Right hindlimb (tissue), 1 donor: Measurements from ENCODE around the gene CEMIP.
A peak's percentile ranks its signal among the peaks of the same experiment; 100 is the strongest.

Experiments used
- DNase-seq: peaks from one replicate; pipeline ENCODE4 v3.0.0-alpha.2; 2018

Gene CEMIP

DNA sequence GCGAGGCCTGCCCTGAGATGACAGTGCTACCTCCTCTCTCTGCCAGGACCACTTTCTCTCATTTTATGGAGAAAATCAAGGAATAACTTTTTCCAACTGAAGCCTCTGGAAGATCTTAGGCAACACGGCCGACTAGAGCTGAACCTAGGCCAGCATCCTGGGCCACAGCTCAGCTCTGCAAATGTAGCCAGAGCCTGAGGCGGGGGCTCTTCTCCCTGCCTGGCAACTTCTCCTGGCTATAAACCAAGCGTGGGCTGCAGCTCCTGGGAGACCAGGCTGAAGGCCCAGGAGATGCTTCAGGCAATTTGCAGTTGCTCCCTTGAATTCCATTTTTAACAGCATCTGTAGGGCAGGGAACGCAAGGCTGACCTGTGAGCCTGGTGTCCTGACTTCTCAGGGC, 74.9 kb downstream of the CEMIP start:
- DNase-seq = no peak

DNA sequence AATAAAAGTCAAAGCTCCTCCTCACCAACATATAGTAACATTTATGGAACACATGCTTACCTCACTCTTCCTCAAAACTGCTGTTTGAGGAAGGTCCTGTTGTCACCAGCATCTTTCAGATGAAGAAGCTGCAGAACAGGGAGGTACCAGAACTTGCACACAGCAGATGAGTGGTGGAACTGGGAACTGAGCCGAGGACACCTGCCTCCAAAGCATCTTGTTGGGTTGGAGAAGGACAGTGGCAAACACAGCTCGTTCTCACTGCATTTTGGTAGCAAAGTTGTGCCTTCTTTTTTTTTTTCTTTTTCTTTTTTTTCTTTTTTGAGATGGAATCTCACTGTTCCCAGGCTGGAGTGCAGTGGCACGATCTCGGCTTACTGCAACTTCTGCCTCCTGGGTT, 76.0 kb downstream of the CEMIP start:
- no peak for DNase-seq

DNA sequence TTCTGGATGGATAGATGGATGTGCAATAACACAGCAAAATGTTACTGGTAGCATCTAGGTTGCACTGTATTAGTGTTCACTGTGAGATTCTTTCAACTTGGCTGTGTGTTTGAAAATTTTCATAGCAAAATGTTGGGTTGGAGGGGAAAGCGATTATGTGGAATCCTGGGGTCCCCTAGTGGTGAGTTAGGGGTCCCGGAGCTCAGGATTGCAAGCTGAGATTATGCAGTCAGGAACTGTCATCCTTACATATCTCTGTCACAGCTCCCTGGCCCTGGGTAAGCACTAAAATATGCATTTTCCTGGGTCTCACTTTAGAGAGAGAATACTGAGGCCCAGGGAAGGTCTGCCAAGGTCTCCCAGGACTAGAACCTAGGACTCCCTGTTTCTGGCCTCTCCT, 77.2 kb downstream of the CEMIP start:
- DNase-seq = no peak

DNA sequence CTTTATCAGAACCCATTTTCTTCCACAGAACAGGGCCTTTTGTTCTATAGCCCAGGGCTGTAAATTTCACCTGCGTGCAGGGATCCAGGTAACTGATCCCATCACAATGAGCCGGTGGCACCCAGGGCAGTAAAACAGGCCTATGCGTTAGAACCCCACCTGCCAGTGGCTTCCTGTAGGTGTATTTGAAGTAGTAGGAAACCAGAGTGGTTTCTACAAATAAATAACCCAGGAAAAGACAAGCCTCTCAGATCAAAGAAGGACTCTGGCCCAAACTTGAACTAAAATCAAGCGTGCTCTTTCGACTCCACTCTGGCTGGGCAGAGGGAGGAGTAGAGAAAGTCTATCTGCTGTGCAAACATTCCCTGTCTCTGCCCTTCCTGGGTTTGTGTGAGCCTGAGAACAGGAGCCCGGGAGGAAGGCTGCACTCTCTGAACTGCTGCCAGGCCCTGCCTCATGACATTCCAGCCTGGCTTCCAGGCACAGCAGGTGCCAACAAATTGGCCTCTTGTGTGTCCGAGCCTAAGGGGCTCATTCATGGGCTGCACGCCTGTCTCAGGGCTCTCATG, 77.7 kb downstream of the CEMIP start:
- DNase-seq = peak; percentile 56

DNA sequence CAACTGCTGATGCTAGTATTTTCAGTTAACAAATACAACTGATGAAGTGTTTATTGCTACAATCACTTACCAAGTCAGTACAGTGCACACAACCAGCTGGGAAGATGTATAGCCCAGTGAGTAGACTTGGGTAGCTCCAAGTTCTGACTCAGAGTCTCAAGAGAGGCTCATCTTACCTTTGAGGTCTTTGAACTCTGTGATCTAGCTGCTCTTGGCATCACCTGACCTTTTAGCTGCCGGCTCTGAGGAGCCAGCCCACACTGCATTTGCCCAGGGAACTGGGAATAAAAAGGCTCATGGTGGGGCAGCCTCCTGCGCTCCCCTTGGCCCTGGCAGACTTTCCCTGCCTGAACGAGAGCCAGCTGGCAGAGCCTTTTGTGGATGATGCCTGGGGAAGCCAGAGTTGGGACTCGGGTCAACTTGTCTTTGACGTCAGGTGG, 82.6 kb downstream of the CEMIP start:
- DNase-seq = peak; percentile 86

DNA sequence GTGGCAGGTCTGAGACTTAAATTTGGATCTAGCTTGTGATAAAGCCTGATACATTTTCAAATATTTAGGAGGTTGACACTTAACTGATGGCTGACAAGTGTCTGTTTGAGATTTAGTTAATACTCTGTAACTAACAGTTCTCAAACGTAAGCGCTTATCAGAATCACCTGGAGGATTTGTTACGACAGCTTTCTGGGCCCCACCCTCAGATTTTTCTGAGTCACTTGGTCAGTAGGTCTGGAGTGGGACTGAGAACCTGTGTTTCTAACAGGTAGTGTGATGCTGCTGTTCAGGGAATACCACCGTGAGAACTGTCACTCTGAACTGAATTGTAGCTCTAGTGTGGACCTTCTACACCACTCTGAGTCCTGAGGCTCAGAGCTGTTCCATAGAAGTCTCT, 85.5 kb downstream of the CEMIP start:
- DNase-seq = no peak

DNA sequence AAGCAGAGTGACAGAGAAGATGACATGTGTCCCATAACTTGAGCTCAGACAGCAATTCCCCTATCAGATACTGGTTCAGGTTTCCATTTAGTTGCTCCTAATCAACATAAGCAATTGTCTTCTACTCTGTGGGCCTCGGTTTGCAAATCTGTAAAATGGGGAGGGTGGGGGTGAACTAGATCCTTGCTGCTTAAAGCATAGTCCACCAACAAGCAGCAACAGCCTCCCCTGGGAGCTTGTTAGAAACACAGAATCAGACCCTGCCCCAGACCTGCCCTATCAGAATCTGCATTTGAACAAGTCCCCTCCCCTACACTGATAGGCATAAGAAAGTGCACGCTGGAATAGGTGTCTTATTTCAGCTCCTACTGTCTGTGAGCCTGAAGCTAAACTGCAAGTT, 87.8 kb downstream of the CEMIP start:
- DNase-seq = no peak

DNA sequence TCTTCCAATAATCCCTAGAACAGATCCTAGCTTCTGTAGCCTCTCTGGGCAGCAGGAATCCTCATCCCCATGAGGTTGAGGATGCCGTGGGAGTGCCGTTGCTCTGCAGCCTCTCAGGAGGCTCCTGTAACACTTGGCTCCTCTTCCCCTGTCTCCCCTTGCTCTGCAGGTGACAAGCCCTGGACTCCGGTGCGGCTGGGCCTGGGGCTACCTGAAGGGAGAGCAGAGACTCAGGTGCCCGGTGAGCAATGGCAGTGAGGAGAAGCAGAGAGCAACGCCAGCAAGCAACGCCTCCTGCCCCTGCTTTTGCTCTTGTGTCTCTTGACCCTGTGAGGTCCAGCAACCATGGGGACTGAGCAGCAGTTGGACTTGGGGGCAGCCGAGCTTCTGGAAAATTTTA, 91.2 kb downstream of the CEMIP start:
- DNase-seq = no peak

DNA sequence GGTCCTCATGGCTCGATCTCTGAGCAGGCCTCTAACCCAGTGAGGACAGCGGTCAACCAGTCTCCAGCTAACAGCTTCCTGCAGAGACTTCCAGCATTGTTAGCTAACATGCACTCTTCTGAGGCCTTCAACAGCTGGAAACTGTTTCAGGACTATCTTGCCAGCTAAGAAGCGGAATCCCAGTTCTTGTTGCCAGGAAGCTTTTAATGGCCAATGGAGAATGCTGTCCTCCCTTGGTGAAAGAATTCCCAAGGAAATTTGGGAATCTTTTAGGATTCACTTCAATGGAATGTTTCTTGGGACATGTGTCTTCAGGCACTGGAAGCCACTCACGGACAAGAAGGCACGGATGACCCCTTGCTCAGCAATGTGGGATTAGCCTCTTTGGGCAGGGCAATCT, 91.7 kb downstream of the CEMIP start:
- DNase-seq = peak; percentile 59

DNA sequence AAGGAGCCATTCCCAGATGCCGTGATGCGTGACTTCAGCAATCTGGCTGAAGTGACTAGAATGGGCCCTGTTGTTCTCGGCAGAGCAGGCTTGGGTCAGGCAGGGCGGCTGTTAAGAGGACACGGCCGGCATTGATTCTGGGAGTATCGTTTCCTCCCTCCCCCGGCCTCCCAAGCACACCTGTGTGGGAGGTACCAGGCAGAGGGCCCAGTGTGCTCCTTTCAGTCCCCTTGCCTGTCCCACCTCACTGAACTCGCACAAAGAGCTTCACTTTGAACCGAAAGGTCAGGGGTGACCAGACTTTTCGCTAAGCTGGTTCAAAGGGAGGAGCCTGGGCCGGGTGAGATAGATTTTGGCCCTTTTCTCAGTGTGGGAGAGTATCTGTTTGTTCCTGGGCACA, 92.7 kb downstream of the CEMIP start:
- DNase-seq = no peak

DNA sequence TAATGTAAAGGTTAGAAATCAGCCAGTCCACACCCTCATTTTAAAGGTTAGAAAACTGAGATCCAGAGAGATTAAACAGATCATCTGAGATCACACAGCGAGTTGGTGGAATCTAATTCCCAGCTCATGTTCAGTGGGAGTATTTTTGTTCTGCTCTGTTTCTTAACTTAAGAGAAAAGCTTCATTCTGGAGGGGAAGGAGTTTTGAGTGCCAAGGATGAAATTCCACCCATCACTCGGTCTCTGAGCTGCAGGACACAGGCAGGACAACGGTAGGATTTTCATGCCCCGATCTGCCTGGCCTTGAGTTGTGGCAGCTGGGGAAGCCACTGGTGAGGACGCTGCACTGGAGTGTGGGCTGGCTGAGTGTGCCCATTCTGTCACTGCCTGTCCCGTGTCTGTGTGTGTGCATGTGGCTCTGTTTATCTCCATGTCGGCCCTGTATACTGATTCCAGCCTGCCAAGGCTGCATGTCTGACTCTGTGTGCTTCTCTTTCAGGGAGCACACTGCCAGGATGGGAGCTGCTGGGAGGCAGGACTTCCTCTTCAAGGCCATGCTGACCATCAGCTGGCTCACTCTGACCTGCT, 94.3 kb downstream of the CEMIP start:
- DNase-seq = no peak

DNA sequence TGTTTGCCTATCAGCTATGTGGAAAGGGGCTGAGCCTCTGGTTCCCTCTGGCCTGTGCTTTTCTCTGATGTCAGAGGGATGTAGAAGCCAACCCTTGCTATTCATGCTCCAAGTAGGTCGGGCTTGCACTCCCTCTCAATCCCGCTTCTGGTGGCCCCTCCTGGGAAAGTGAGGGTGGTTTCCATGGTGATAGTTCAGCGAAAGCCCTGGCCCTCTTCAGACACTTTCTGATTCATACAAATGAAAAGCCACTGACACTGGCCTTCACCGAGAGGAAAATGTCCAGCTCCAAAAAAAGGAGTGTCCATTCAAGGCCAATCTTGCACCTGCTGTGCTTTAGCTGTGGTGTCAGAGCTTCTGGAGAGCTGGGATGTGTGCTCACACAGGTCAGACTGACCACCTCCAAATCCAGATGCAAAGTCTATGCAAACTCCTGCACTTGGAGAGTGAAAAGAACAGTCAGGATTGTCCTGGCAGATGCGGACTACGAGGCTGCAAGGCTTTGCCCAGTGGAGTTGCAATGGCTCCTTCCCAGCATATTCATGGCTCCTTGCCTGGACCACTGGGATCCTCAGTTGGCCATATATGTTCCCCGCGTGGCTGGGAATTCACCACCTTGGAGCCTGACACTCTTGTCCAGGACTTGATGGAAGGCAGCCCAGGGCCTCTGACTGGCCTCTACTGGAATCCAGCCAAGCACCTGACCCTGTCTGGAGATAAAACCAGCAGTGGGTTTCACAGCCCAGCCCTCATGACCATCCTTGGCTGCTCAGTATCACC, 96.6 kb downstream of the CEMIP start:
- peak; percentile 84 for DNase-seq

DNA sequence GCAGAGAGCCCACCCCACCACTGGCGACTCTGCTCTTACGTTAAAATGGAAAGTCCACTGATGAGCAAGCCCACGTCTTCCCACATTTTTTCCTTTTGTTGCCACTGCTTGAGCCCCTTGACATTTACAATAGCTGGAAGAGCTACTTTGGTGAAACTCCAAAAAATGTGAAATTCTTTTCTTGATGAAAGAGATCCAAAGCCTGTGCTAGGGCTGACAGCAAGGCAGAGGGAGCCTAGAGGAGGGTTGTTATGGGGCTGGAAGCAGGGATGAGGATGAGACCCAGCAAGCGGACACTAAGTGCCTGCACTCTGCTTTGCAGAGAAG, 97.1 kb downstream of the CEMIP start:
- no peak for DNase-seq

DNA sequence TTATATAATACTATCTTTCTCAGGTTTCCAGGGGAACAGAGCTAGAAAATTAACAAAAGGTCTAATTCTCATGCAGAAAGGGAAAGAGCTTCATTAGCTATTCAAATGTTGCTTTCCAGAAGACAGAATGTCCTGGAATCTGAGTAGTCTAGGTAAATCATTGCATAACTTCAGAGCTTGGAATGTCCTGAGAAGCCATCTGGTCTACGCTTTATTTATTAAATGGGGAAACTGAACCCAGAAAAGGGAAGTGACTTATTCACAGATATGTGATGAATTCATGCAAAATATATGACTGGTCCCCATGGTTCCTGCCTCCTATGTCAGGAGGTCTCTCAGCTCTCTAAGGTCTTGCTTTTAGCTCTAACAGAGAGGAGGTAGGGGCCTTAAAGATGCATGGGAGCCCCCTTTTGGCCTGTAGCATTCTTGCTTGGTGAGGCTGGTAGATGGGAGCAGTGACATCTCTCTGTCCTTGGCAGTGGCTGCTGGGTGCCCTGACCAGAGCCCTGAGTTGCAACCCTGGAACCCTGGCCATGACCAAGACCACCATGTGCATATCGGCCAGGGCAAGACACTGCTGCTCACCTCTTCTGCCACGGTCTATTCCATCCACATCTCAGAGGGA, 99.2 kb downstream of the CEMIP start:
- no peak for DNase-seq

DNA sequence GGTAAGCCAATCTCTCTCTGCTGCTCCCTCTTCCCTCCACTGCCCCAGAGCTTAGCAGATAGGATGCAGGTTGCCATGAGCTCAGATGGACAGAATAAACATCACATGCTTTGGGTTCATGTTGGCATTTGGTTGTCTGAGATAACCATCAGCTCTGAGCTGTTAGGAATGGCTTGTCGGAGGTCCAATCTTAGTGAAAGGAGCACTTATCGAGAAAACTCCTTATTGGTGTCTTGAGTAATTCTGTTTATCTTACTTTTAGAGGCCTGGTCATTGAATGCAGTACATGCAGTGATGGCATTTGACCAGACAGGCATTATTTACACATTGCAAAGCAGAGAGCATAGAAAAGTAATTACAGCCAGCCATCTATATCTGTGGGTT, 99.7 kb downstream of the CEMIP start:
- no peak for DNase-seq

DNA sequence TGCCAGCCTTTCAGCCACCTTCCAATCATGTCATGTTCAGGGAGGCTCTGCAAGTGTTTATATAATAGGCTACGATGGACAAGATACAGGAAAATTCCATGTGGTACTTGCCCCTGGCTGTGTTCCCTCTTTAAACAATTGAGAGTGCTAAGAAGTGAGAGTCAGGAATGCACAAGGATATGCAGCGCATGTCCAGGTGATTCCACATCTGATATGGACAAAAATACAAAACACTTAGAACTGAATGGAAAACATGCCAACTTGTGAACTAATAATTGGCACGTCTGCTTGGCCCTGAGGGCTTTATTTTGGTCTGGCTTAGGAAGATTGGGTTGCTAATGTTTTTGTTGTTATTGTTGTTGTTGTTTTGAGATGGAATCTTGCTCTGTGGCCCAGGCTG, 100.9 kb downstream of the CEMIP start:
- DNase-seq = no peak

DNA sequence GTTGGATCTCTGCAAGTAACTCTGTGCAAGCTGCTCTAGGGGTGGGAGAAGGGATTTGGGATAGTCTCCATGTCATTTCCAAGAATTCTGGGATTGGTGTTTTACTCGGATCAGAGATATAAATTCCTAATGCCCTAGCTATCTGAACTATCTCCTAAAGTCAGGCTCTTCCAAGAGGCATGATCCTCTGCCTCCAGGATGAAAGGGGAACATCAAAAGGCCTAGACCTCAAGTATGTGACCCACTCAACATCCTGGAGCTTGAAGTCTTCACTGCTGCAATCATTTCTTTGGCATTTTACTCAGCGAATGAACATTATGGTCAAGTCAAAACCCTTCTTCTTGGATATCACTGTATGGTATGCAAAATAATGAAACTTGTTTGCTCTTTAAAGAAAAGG, 104.5 kb downstream of the CEMIP start:
- no peak for DNase-seq

DNA sequence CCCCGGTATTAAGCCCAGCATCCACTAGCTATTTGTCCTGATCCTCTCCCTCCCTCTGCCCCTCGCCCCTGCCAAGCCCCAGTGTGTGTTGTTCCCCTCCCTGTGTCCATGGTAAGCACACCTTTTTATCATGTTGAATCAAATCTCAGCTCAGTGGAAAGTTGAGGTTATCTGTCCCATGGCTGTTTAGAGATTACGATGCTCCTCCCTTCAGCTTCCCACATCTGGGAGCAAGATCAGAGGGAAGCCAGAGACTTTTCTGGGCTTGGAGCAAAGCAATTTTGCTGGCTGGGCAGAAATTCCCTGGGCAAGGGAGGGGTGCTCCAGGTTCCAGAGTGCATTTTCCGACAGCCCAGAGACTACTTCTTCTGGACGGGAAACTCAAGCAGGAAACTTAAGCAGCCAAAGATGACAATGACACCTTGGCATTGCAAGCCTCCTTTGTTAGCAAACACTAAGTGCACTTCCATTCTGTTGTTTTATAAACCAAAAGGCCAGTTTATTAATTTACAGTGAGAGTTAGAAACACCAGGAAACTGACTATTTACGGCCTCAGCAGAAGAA, 105.9 kb downstream of the CEMIP start:
- peak; percentile 29 for DNase-seq

DNA sequence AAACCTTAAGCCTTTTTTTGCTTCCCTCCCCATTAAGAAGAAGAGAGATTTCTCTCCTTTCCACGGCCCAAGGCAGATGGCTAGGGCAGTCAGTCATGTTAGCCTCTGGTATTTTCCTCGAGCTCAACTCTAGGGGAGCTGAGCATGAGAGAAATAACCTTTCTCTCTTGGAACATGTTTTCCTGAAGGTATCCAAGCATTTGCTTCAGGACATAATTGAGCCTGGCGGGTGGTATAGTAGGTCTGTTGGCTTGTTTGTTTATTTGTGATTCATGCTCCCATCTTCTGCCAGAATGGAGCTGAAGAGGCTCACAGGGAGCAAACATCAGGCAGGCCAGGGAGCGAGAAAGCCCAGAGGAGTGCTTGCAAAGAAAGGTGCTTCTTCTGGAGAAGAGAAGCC, 108.0 kb downstream of the CEMIP start:
- no peak for DNase-seq

DNA sequence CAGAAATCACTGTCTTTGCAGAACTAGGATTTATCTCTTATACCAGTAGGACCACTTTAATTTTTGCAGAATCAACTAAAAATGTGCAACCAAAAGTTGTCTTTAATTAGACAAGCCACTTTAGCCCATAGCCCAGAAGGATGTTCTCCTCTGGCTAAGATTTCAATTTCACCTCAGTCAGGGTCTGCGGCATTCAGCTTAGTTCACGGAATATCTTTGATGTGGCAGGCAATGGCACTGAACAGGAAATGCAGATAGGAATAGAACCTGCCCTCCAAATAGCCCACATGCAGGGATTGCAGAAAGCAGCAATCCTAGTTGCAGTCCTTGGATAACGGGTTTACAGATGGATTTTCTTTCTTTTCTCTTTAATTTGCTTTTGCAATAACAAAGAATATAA, 109.7 kb downstream of the CEMIP start:
- no peak for DNase-seq

DNA sequence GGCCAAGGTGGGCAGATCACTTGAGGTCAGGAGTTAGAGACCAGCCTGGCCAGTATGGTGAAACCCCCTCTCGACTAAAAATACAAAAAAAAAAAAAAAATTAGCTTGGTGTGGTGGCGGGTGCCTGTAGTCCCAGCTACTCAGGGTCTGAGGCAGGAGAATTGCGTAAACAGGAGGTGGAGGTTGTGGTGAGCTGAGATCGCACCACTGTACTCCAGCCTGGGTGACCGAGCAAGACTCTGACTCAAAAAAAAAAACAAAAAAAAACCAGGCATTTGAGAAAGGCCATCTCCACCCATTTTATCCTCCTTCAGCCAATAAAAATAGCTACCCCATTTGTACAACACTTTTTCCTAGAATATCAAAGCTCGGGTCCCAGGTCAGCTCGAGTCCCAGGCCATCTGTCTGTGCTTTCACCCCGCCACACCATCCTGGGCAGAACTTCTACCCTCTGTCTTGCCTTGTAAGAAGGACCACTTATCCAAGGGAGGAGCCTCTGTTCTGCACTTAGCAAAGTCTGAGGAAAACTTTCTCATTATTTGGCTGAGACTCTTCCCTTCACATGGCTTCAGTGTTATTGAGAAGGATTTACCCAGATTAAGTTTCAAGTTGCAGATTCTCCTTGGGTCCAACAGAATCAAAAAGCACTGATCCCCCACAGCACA, 111.3 kb downstream of the CEMIP start:
- DNase-seq = no peak

DNA sequence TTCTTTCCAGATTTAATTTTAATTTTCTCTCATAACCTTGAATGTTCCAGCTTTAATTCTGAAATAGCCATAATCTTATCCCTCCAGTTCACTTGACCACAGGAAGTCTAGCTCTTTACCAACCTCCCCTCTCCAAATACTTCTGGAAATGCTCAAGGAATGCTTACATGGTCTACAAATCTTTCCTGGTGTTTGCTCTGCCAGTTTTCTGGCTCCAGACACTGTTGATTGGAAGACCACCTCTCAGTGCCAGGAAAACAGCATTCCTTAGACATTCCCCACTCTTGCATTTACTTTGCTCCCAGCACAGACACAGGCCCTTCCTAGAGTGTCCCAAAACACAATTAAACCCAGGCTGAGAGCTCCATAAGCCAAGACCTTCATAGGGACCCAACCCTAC, 111.8 kb downstream of the CEMIP start:
- no peak for DNase-seq

DNA sequence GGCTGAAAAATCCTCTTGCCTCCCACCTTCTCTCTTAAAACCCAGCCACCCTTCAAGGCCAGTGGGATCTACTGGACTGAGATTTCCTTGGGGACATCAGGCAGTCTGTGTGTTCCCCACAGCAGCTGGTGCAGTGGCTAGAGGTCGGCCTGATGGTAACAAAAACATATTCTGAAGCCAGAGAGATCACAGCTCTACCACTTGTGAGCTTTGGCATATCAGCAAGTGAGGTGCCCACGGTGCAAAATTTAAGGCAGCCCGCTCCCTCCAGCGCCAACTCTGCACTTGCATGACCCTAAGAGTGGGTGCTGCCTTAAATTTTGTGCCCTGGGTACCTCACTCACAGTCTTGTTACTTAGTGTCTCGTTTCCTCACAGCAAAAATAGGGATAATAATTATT, 113.2 kb downstream of the CEMIP start:
- no peak for DNase-seq
